Measurements from ENCODE around the gene PI4K2A.

DNA sequence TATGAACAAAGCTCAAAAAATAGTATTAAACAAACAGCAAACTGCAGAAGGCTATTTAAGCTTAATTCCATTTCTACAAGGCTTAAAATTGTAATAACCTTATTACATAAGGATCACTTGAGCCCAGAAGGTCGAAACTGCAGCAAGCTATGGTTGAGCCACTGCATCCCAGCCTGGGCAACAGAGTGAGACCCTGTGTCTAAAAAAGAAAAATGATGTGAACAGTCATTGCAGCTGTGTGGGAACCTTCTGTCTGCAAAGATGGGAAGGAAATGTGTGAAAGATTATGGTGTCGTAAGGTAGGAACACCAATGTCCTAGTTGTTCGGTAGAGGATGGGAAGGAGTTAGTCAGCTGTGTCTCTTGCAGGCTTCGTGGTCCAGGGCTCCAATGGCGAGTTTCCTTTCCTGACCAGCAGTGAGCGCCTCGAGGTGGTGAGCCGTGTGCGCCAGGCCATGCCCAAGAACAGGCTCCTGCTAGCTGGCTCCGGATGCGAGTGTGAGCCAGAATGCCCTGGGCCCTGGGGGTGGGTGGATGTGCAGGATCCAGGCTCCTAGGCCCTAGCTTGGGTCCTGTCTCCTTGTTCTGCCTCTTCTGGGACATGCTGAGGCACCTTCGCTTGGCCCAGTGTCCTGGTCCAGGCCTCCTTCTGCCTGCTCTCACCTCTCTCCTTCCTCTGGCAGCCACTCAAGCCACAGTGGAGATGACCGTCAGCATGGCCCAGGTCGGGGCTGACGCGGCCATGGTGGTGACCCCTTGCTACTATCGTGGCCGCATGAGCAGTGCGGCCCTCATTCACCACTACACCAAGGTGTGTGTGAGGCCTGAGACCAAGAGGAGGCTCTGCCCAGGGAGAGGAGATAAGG, 41.8 kb upstream of the PI4K2A start:
- TF ChIP-seq ZIC2 (tag by site-specific recombination; IDR thresholded peaks at IDR 0.05) (no peak), TSHZ1 (tag by site-specific recombination; IDR thresholded peaks at IDR 0.05; ENCODE audit: borderline replicate concordance) (no peak), ZNF121 (tag by site-specific recombination; IDR thresholded peaks at IDR 0.05) (peak; percentile 55), ZNF23 (tag by site-specific recombination; IDR thresholded peaks at IDR 0.05; ENCODE audit: borderline replicate concordance) (no peak), ZNF133 (tag by site-specific recombination; IDR thresholded peaks at IDR 0.05) (no peak), REST (tag by site-specific recombination; IDR thresholded peaks at IDR 0.05) (no peak), TRIM28 (IDR thresholded peaks at IDR 0.05; ENCODE audit: borderline replicate concordance, low read length) (no peak), GLIS2 (tag by site-specific recombination; IDR thresholded peaks at IDR 0.05) (no peak), ZNF138 (tag by site-specific recombination; IDR thresholded peaks at IDR 0.05; ENCODE audit: borderline replicate concordance) (no peak), ZNF404 (tag by site-specific recombination; IDR thresholded peaks at IDR 0.05) (no peak)
- TF ChIP-seq, protein P1, sequence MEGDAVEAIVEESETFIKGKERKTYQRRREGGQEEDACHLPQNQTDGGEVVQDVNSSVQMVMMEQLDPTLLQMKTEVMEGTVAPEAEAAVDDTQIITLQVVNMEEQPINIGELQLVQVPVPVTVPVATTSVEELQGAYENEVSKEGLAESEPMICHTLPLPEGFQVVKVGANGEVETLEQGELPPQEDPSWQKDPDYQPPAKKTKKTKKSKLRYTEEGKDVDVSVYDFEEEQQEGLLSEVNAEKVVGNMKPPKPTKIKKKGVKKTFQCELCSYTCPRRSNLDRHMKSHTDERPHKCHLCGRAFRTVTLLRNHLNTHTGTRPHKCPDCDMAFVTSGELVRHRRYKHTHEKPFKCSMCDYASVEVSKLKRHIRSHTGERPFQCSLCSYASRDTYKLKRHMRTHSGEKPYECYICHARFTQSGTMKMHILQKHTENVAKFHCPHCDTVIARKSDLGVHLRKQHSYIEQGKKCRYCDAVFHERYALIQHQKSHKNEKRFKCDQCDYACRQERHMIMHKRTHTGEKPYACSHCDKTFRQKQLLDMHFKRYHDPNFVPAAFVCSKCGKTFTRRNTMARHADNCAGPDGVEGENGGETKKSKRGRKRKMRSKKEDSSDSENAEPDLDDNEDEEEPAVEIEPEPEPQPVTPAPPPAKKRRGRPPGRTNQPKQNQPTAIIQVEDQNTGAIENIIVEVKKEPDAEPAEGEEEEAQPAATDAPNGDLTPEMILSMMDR (tag by site-specific recombination; IDR thresholded peaks at IDR 0.05) = no peak
- TF ChIP-seq, protein P2, sequence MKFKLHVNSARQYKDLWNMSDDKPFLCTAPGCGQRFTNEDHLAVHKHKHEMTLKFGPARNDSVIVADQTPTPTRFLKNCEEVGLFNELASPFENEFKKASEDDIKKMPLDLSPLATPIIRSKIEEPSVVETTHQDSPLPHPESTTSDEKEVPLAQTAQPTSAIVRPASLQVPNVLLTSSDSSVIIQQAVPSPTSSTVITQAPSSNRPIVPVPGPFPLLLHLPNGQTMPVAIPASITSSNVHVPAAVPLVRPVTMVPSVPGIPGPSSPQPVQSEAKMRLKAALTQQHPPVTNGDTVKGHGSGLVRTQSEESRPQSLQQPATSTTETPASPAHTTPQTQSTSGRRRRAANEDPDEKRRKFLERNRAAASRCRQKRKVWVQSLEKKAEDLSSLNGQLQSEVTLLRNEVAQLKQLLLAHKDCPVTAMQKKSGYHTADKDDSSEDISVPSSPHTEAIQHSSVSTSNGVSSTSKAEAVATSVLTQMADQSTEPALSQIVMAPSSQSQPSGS (tag by site-specific recombination; IDR thresholded peaks at IDR 0.05; ENCODE audit: low read depth) = no peak
- TF ChIP-seq, protein P3, sequence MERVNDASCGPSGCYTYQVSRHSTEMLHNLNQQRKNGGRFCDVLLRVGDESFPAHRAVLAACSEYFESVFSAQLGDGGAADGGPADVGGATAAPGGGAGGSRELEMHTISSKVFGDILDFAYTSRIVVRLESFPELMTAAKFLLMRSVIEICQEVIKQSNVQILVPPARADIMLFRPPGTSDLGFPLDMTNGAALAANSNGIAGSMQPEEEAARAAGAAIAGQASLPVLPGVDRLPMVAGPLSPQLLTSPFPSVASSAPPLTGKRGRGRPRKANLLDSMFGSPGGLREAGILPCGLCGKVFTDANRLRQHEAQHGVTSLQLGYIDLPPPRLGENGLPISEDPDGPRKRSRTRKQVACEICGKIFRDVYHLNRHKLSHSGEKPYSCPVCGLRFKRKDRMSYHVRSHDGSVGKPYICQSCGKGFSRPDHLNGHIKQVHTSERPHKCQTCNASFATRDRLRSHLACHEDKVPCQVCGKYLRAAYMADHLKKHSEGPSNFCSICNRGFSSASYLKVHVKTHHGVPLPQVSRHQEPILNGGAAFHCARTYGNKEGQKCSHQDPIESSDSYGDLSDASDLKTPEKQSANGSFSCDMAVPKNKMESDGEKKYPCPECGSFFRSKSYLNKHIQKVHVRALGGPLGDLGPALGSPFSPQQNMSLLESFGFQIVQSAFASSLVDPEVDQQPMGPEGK (tag by site-specific recombination; IDR thresholded peaks at IDR 0.05) = no peak
